HEK293T (cell line): Measurements from ENCODE around the gene FTCDNL1.

Source experiments
- ARNT ChIP-seq: fragments of 450-650 bp; IDR thresholded peaks from 2 replicates; pipeline ENCODE4 v1.6.1; 2017; ENCODE audit warnings: mild to moderate bottlenecking
- BHLHE40 ChIP-seq: fragments of 450-650 bp; IDR thresholded peaks from 2 replicates; pipeline ENCODE4 v1.6.1; 2016; ENCODE audit warnings: mild to moderate bottlenecking, moderate library complexity, borderline replicate concordance
- FOXA1 ChIP-seq: fragments of 450-650 bp; IDR thresholded peaks from 2 replicates; pipeline ENCODE4 v1.6.1; 2016; ENCODE audit warnings: mild to moderate bottlenecking
- FOXM1 ChIP-seq: fragments of 450-650 bp; IDR thresholded peaks from 2 replicates; pipeline ENCODE4 v1.6.1; 2017; ENCODE audit warnings: mild to moderate bottlenecking, borderline replicate concordance
- NFRKB ChIP-seq: fragments of 450-650 bp; IDR thresholded peaks from 2 replicates; pipeline ENCODE4 v1.6.1; 2016; ENCODE audit warnings: mild to moderate bottlenecking, moderate library complexity
- SP1 ChIP-seq: fragments of 450-650 bp; IDR thresholded peaks from 2 replicates; pipeline ENCODE4 v1.6.1; 2017
- SUZ12 ChIP-seq: fragments of 450-650 bp; IDR thresholded peaks from 2 replicates; pipeline ENCODE4 v1.6.1; 2016; ENCODE audit warnings: mild to moderate bottlenecking
- ZNF384 ChIP-seq: fragments of 450-650 bp; IDR thresholded peaks from 2 replicates; pipeline ENCODE4 v1.6.1; 2016

DNA sequence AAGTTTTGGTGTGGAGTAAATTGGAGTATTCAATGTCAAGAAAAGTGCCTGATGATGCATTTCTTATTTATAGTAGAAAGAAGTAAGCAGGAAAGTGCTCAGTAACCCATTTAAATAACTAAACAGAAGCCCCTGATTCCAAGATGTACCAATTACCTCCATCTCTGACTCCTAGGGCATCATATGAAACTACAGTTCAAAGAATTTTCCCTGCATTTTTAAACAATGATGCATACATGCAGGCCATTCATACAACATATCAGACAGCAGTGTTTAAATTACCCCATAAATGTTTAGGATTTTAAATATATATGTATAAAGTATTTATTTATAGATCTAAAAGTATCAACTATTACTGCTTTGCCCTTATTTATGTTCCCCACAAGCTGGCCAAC, 36.2 kb downstream of the FTCDNL1 start:
- TF ChIP-seq FOXM1 (no peak), BHLHE40 (no peak), NFRKB (no peak), ZNF384 (no peak), FOXA1 (no peak), SP1 (no peak), SUZ12 (no peak), ARNT (no peak)
